KOPT-K1 (cell line): Measurements from ENCODE around the gene TRAF2.
A peak's percentile ranks its signal among the peaks of the same experiment; 100 is the strongest.
"Not testable (repeated sequence)": the region's sequence is repeated elsewhere in the genome, so short reads cannot be mapped to it uniquely, and the experiment has no call there.

Source experiments
- H3K27ac ChIP-seq: fragments of 200-600 bp; sonication (generic); 2 replicates; pipeline ENCODE4 v1.5.1; 2016; ENCODE audit warnings: antibody characterized with exemption, mild to moderate bottlenecking, low read depth, low read length; ENCODE audit not compliant: poor library complexity, severe bottlenecking
- H3K36me3 ChIP-seq: fragments of 200-600 bp; sonication (generic); 2 replicates; pipeline ENCODE4 v1.5.1; 2017; ENCODE audit warnings: antibody characterized with exemption, mild to moderate bottlenecking, low read length, moderate library complexity; ENCODE audit not compliant: insufficient read depth
- H3K9me3 ChIP-seq: fragments of 200-600 bp; sonication (generic); 2 replicates; pipeline ENCODE4 v1.5.1; 2017; ENCODE audit warnings: antibody characterized with exemption, low read length, mild to moderate bottlenecking; ENCODE audit not compliant: insufficient read depth, poor library complexity, severe bottlenecking

The TRAF2 gene

GRCh38 chr9:136860529-136860928 lies 25.8 kb upstream of the TRAF2 start:
- no peak overlapping the region for H3K27ac ChIP-seq
- H3K36me3 ChIP-seq = peaks cover 34% of the 10 kb centered on the region
- no peaks in the 10 kb centered on the region for H3K9me3 ChIP-seq

GRCh38 chr9:136860933-136861873 lies 25.1 kb upstream of the TRAF2 start:
- Histone ChIP-seq H3K36me3 (peaks cover 34% of the 10 kb centered on the region), H3K9me3 (no peaks in the 10 kb centered on the region), H3K27ac (no peak overlapping the region)

GRCh38 chr9:136861874-136862457 lies 24.4 kb upstream of the TRAF2 start:
- Histone ChIP-seq H3K27ac (no peak overlapping the region), H3K9me3 (no peaks in the 10 kb centered on the region), H3K36me3 (peaks cover 34% of the 10 kb centered on the region)

- Histone ChIP-seq H3K36me3 (peaks cover 34% of the 10 kb centered on the region), H3K27ac (no peak overlapping the region), H3K9me3 (no peaks in the 10 kb centered on the region)
Observed at GRCh38 chr9:136862849-136863622, 23.3 kb upstream of the TRAF2 start.

- no peak overlapping the region for H3K27ac ChIP-seq
- peaks cover 34% of the 10 kb centered on the region for H3K36me3 ChIP-seq
- no peaks in the 10 kb centered on the region for H3K9me3 ChIP-seq
Observed at GRCh38 chr9:136863623-136864273, 22.6 kb upstream of the TRAF2 start.

- peaks cover 34% of the 10 kb centered on the region for H3K36me3 ChIP-seq
- H3K27ac ChIP-seq = peak overlapping the region; percentile 71
Observed at GRCh38 chr9:136865041-136865767, 21.1 kb upstream of the TRAF2 start.

GRCh38 chr9:136865768-136866103 lies 20.6 kb upstream of the TRAF2 start:
- Histone ChIP-seq H3K36me3 (peaks cover 34% of the 10 kb centered on the region), H3K27ac (peak overlapping the region; percentile 71)

More at GRCh38 chr9:136865041-136865767, 21.1 kb upstream of the TRAF2 start:
- H3K9me3 ChIP-seq = no peaks in the 10 kb centered on the region

GRCh38 chr9:136866898-136867421 lies 19.4 kb upstream of the TRAF2 start:
- Histone ChIP-seq H3K36me3 (peaks cover 24% of the 10 kb centered on the region), H3K27ac (peak overlapping the region; percentile 71)
- H3K9me3 ChIP-seq = not testable (repeated sequence)

More at GRCh38 chr9:136865768-136866103, 20.6 kb upstream of the TRAF2 start:
- H3K9me3 ChIP-seq = no peaks in the 10 kb centered on the region

GRCh38 chr9:136867480-136867879 lies 18.8 kb upstream of the TRAF2 start:
- Histone ChIP-seq H3K9me3 (peaks cover 5% of the 10 kb centered on the region), H3K36me3 (peaks cover 19% of the 10 kb centered on the region), H3K27ac (no peak overlapping the region)

- Histone ChIP-seq H3K36me3 (peaks cover 15% of the 10 kb centered on the region), H3K27ac (no peak overlapping the region), H3K9me3 (peaks cover 10% of the 10 kb centered on the region)
Observed at GRCh38 chr9:136867917-136868316, 18.4 kb upstream of the TRAF2 start.

- Histone ChIP-seq H3K9me3 (peaks cover 15% of the 10 kb centered on the region), H3K36me3 (peaks cover 7% of the 10 kb centered on the region)
Observed at GRCh38 chr9:136868644-136869043, 17.7 kb upstream of the TRAF2 start.

GRCh38 chr9:136869611-136870010 lies 16.7 kb upstream of the TRAF2 start:
- not testable (repeated sequence) for H3K27ac ChIP-seq, H3K36me3 ChIP-seq
- H3K9me3 ChIP-seq = peaks cover 15% of the 10 kb centered on the region

More at GRCh38 chr9:136868644-136869043, 17.7 kb upstream of the TRAF2 start:
- H3K27ac ChIP-seq = no peak overlapping the region

GRCh38 chr9:136875155-136875554 lies 11.2 kb upstream of the TRAF2 start:
- Histone ChIP-seq H3K27ac (no peak overlapping the region), H3K36me3 (no peaks in the 10 kb centered on the region), H3K9me3 (peaks cover 15% of the 10 kb centered on the region)

- Histone ChIP-seq H3K9me3 (peaks cover 15% of the 10 kb centered on the region), H3K36me3 (no peaks in the 10 kb centered on the region), H3K27ac (no peak overlapping the region)
Observed at GRCh38 chr9:136876476-136876875, 9.8 kb upstream of the TRAF2 start.
